HG02642 (cell line): ENCODE data around the gene TENM4.
A peak's percentile ranks its signal among the peaks of the same experiment; 100 is the strongest.

Experiments
- ATAC-seq: cut with Tn5 transposase; IDR thresholded peaks from one replicate; pipeline ENCODE4 v1.9.1; 2021; ENCODE audit warnings: mild to moderate bottlenecking; ENCODE audit not compliant: unreplicated experiment, poor library complexity

The TENM4 gene

DNA sequence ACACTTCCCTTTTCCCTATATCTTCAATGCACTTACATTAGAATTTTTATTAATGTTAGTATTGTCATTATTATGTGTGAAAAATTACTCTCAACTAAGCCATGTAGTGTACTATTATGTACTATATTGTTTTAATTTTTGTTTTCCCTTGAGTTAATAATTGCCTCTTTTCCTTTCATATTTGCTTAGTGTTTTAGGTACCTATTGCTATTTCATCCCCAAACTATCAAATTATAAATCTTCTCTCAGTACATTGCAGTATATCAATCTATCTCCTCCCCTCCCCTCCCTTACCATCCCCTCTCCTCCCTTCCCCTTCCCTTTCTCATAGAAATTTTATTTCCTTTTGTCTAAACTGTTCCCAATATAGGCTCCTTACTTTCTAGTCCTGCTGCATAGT, 12.8 kb upstream of the TENM4 start:
- no peak for ATAC-seq

DNA sequence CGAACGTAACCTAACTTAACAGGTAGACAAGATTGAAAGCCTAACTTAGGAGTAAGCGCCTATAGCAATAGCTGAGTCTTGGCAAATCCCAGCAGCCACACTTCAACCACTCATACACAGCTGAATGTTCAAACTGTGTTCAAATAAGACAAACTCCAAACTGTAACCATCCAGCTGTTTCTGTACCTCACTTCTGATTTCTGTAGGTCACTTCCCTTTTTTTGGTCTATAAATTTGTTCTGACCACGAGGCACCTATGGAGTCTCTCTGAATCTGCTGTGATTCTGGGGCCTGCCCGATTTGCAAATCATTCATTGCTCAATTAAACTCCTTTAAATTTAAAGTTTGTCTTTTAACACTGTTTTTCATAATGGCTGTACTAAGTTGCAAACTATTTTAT, 8.2 kb upstream of the TENM4 start:
- ATAC-seq = no peak

DNA sequence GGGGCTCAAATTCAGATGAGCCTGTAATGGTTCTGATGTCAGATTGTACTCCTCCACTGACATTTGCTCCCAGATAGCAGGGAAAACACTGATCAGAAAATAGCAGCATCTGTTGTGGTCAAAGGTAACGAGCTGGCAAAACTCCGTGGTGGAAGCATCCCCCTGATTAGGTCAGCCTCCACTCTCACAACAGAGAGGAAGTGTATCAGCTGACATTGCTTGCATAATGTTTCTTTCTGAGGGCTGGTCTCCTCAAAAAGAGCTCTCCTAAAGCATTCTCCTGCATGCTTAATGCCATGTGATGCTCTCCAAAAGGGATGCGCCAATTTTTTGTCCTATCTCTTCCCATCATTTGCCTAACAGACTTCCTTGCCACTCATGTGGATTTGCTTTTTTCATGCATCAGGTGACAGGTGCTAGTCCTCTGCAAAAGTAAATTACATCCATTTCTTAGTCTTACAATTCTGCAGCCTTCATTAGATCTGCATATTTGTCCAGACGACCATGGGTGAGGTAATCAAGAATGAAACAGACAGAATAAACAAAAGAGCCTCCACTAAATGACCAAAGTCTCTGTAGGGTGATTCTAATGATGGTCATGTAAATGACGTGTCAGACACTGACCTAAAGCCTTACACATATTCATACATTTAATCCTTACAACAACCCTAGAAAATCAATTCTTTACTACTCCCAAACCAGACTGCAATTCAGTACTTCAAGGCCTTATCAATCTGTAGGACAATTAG, 6.4 kb upstream of the TENM4 start:
- ATAC-seq = no peak

DNA sequence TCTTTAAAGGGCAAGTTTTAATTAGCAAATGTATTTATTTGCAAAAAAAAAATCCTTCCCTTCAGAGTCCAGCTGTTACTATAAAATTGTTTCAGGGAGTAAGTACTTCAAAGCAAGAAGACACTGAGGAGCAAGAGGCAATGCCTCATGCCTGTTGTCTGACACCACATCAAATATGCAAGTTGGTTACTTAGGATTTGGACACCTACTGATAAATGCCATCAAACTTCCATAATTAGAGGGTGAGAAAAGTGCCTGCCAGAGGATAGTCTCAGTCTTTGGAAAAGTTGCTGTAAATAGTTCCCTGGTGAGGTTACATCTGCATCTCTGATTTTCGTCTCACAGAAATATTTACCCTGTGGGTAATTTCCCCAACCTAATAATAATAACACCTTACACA, 4.1 kb upstream of the TENM4 start:
- no peak for ATAC-seq

DNA sequence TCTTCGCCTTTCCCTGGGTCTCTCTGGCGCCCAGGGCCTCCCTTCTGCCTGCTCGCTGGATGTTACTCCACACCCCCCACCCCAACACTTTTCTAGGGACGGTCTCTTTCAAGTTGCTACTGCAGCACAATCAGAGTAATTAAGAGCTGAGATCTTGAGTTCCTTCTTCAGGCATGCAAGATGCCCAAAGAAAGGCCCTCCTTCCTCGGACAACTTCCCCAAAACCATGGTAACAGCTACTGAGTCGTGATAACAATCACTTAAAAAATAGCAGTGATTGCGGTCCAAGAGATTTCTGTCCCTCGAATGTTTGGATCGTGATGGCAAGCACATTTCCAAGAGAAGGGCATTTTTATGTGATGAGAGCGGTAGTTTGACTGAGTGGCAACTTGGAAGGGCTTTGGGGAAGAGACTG, 638 bp upstream of the TENM4 start:
- no peak for ATAC-seq

DNA sequence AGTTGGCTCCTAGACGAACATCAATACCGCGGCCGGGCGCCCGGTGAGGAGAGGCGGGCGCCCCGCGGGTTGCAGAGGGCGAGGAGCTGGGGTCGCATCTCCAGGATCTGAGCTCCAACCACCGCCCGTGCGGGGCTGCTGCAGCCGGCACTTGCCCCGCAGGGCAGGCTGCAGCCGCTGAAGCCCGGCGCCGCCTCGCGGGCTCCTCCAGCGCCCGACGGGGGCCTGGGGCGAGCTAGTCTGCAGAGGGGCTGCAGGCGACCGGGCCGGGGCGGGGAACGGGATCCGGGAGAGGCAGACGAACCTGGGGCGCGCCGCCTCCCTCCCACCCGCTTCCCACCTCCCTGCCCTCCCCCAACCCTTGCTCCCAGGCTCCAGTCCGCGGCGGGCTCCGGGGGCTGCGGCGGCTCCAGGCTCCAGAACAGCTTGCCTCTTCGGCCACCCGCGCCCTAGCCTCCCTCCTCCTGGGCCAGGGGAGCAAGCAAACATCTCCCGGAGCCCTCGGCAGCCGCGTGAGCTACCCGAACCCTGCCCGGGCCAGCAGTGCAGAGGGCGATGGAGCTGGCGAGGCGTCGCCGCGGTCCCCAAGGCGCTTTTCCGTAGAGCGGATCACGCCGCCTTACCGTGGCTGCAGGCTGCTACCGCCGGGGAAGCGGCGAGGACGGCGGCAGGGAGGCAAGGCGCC, 802 bp downstream of the TENM4 start:
- ATAC-seq = peak; percentile 2

DNA sequence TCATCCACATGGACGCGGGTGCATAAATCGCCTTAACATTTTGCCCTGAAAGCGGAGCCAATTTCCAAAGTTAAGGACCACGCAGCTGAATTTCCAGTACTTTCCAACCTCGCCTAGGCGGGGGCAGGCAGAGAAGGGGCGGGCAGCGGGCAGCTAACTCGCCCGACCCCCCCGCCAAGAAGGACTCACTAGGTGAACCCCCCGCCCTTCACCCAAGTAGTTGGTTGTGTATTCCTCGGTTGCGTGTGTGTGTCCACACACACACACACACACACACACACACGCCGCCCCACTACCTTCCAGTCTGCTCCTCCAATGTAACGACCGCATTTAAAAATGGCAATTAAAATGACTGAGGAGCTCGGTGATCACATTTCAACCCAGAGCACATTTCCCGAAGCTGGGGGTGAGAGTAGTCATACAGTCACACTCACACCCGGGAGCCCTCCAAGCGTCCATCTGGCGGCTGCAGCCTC, 1.4 kb downstream of the TENM4 start:
- no peak for ATAC-seq

DNA sequence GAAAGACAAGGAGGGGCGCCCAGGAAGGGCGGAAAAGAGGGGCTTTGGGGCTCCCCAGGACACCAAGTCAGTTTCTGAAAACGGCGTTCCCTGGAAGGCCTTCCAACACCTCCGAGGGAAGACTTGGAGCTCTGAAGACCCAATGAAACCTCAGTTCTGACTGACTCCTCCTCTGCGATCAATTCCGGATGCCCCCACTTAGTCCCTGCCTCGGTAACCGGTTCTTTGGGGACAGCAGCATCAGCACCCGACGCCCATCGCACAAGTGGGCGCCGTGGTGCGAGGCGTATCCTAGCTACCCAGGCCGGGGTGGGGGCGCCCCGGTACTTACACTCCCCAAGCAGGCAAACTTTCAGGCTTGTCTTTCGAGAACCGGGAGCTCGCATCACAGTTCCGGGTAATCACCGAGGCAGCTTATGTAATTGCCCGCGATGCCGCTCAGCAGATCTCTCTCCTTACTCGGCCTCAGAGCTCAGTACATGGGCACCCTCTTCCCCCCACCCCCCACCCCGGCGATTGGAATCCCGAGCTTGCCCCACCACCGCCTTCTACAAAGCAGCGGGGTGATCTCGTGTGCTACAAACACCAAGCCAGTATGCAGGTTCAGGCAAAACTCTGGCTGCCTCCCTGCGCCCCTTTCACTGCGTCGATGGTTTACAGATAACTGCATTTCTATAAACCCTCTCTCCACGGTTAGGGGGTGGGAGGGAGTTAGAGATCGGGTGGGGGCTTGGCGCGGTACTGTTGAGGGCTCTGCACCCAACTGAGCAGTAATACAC, 2.0 kb downstream of the TENM4 start:
- ATAC-seq = no peak

DNA sequence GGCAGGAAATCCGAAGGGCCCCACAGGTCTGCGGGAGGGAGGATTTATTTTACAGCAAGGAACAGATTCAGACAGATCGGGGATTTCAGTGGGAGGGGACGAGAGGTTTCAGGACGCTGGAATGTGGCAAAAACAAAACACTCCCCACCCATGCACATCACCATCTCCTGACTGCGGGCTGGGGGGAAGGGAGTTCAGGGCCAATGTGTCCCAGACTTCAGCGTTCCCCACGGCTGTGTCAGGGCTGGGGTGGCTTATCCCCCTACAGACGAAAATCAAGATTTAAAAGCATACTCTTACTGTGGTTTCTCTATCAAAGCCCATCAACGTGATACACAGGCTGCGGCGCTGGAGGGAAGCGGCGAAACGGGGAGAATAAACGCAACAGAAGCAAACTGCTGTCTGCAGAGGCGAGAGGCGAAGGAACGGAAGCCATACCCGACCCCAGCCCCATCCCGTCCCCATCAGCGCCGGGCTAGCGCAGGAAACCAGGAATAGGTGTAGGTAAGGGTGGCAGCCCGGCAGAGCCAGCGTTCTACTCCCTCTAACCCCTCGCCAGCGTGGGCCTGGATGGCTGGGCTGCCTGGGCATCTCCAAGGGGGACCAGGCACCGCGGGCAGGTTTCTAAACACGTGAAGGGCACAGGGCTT, 2.7 kb downstream of the TENM4 start:
- ATAC-seq = no peak

DNA sequence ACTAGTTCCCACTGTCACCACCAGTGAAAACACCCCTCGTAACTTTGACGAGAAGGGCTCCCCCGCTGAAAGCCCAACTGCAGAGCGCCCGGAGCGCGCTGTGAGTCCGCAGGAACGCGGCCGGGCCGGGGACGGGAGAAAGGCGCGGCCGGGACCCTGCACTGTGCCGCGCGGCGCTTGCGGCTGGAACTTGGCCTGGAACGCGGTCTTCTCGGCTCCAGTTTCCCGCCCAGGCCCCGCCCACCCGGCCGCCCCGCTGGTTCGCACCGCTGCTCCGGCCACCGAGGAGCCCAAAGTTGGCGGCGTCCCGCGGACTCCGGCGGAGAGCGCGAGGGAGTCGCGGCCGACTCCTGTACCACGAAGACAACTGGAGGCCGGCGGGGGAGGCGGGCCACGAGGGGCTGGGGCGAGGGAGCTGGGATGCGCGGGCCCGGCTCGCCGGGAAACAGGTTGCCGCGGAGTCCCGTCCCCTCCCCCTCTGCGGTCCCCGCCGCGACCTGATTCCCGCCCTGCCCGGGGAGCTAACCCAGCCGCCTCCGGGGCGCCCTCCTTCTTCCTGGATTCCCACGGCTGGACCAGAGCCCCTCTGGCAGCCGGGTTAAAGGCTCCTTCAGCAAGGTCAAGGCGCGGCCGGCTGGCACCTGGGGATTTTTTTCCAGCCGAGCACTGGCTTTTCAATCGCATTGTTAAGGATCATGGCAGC, 3.4 kb downstream of the TENM4 start:
- no peak for ATAC-seq

DNA sequence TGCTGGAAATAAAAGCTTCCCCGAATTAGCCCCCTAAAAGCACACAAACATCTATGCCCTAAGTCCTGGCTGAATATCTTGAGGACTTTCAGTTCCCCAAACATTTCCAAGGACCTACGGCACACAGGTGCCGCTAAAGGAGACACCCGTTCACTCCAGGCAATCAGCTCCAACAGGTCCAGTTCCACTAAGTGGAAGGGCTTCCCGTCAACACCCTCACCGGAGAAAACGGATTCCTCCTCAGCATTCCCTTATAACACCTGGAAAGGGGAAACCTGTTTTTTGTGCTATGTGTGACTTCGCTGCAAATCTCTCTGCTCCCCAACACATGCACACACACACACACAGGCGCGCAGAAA, 3.9 kb downstream of the TENM4 start:
- no peak for ATAC-seq

DNA sequence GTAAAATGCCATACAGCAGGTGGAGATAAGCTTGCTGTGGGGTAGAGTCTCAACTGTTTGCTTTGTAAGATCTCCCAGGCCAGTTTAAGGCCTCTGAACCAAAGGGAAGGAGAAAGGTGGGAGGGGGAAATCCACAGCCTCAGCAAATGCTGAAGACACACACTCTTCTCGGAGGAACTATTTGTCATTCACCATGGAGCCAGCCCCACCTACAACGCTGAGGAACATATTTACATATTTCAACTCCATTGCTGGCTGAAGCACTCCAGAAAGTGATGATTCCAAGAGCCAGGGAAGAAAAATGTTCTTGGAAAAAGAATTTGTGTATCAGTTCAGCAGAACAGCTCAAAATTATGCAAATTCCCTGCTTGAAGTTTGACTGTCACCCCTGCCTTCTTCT, 6.5 kb downstream of the TENM4 start:
- ATAC-seq = no peak

DNA sequence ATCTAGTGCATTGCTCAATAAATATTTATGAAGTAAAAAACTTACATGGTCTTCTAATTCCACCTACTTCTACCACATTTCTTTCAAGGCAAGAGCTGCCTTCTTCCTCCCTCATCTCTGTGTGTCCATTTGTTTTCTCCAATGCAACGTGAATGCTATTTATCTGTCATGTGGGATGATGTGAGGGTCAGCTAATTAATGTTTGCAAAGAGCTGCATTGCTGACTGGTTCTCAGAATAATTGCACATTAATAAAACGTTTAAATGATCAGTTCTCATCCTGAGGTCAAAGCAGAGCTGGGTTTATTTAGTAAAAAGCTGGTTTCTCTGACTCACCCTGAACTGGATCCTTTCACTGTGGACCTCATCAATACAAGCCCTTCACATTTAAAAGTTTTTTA, 8.7 kb downstream of the TENM4 start:
- ATAC-seq = no peak

DNA sequence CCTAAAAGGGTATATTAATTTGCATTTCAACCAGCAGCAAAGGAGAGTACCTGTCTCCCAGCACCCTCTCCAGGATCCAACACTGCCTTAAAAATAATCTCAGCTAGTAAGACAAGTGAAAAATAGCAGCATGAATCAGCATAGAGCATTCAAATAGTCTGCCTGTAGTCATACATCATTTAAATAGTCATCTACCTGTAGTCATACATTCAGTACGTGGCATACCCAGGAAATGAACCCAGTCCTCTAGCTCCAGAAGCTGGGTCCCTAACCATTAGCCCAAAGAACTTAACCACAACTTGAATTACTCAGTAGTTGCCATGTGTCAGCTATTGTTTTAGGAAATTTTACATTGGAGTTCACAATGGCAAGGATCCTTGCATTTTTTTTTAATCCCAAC, 9.3 kb downstream of the TENM4 start:
- no peak for ATAC-seq

DNA sequence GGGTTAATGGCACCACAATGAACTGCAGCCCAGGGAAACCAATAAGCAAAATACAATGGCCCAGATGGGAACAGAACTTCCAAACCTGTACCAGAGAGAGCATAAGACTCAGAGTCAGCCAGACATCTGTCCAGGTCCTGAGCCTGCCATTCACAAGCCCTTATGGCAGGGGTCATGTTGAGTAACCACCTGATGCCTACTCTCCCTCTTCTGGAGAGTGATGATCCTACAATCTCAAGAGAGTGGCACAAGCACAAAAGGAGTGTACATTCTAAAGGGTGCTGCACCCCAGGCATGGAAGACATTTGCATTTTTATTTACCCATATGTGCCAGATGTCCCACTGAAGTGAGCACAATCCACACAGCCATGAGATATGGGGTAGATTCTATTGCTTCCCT, 10.6 kb downstream of the TENM4 start:
- ATAC-seq = no peak

DNA sequence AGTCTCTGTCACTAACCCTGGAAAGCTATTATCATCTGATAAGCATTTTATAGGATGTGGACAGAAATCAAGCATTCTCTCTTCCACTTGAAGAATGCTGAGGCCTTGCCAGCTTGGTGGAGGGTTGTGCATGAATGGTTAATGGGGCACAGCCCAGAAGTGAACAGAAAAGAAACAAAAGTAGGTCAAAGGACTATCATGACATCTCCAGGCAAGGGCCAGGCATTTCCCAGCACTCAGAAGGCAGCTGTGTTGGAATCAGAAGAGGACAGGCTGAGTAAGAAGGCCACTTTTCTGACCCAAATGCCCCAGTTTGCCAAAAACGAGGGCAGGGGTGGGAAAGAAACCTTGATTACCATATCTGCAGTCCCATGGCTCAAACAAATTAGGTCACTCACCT, 12.4 kb downstream of the TENM4 start:
- no peak for ATAC-seq

DNA sequence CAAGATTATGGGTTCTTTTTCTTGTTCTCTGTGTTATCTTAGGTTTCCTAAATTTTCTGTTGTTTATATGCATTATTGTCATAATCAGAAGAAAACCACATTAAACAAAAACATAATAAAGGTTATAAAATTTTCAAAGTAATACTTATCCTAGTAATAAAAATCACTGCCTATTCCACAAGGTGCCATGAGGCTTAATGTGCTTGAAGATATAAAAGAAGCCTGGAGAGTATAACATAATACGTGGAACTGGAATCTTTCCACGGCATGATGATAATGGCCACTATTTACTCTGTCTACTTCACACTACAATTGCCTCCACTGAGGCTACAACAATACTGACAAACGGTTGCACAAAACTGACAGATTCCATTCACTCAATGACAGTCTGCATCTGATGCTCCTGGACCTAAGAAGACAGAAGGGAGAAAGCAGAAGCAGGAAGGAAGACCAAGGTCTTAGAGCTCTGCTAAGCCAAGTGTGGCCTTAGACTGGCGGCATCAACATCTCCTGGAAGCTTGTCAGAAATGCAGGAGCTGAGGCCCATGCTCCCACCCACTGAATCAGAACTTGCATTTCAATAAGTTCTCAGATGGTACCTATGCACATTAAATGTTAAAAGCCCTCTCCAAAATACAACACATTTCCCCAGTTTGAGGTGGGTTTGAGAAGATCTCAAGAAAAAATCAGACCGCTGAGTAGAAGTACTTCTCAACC, 13.1 kb downstream of the TENM4 start:
- no peak for ATAC-seq

DNA sequence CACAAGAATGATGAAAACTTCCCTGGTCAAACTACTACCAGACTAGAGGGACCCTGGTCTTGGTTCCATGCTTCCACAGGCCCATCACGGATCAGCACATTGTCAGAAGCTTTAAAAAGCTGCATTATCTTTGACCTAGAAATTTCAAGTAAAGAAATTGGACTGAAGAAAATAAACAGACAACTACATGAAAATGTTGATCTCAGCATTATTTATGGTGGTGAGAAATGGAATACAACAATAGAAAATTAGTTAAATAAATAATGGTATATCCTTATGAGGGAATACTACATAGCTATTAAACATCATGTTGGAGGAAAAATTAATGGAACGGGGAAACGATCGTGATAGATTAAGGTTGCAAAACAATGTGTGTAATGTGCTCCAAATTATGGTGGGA, 13.7 kb downstream of the TENM4 start:
- ATAC-seq = no peak

DNA sequence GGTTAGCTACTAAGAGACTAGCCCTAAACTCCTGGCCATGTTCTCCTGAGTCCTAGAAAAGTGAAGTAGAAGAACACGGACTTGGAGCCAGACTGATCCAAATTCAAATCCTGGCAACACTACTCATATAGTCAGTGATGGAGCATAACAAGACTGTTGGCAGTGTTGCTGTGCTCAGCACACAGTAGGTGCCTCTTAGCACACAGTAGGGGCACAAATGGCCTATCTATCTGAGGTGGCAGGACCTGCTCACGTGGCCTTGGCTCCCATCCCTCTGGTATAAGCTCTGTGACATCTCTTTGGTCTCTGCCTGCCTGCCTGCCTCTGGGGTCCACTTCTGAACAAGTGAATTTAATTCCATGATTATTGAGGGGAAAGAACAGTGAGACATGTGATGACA, 15.4 kb downstream of the TENM4 start:
- no peak for ATAC-seq

DNA sequence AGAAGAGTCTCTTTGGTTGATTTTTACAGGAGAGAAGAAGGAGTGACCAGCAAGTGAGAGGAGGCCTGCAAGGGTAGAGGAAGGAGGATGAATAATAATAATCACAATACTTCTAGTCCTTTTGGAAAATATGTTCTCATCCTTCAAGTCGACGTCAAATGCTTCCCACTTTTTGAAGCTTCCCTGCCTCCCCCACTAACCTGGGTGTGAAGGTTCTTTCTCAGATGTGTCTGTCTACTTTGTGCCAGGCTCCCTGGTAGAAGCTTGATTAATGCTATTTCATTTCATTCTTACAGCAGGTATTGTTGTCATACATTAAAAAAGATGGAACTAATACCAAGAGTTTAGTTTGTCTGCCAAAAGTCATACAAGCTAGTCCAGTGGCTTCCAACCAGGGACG, 17.1 kb downstream of the TENM4 start:
- ATAC-seq = no peak
